T-cell (primary cell): ENCODE data around the gene FSCN2. TPM values are rescaled to one million over a fixed set of nuclear protein-coding genes. Genes with fewer than 3 reads are reported as not detected.

Experiments used
- ATAC-seq, 4 experiments: fragments of 200-7000 bp in 3 of 4; fragments of 150-1000 bp in 1 of 4; cut with Tn5 transposase; replicated peaks in 1 of 4; 1 replicate in 3 of 4; 2 replicates in 1 of 4; pipeline ENCODE4 v1.10.0; 2021; ENCODE audit warnings: moderate library complexity in 3 of 4, mild to moderate bottlenecking in 2 of 4, moderate number of reproducible peaks in 1 of 4
- CTCF ChIA-PET, 2 donors: fragments of 300-600 bp; sonication (Branson Sonifier 250); formaldehyde crosslinking; loops; one replicate each; lab custom pipeline; 2022; ENCODE audit warnings: antibody characterized with exemption in 2 of 2; lab: Charles Lee
- POLR2A ChIA-PET, 2 donors: fragments of 300-600 bp; sonication (Branson Sonifier 250); formaldehyde crosslinking; loops; one replicate each; lab custom pipeline; 2022; ENCODE audit warnings: antibody characterized with exemption in 2 of 2; lab: Charles Lee
- DNase-seq, 35 experiments: peaks; one replicate each; pipeline versions ENCODE4 v3.0.0 to v3.0.0-alpha.2; 2013 to 2023
- H3K27ac ChIP-seq: one replicate; pipeline ENCODE4 v1.5.1; 2013; ENCODE audit warnings: low read length
- H3K27me3 ChIP-seq, 2 experiments: replicated peaks in 1 of 2; 1 replicate in 1 of 2; 2 replicates in 1 of 2; pipeline versions ENCODE4 v1.6.1 to v1.7.0; 2013; ENCODE audit warnings: low read length in 1 of 2, mixed read lengths in 1 of 2; ENCODE audit not compliant: control insufficient read depth in 2 of 2, insufficient read depth in 2 of 2; ENCODE audit errors: extremely low read depth in 1 of 2
- H3K36me3 ChIP-seq, 2 donors: 1 replicate in 1 of 2; 2 replicates in 1 of 2; pipeline versions ENCODE4 v1.6.1 to v1.7.0; 2013; ENCODE audit warnings: low read length in 1 of 2; ENCODE audit not compliant: control insufficient read depth in 2 of 2, insufficient read depth in 1 of 2; ENCODE audit errors: extremely low read depth in 1 of 2
- H3K4me1 ChIP-seq, 2 experiments: 1 replicate in 1 of 2; 2 replicates in 1 of 2; pipeline versions ENCODE4 v1.6.1 to v1.7.0; 2013; ENCODE audit warnings: low read length in 2 of 2, mixed read lengths in 1 of 2; ENCODE audit not compliant: insufficient read depth in 2 of 2, control insufficient read depth in 1 of 2; ENCODE audit errors: extremely low read depth in 1 of 2
- H3K4me3 ChIP-seq, 2 donors: 1 replicate in 1 of 2; 2 replicates in 1 of 2; pipeline versions ENCODE4 v1.5.1 to v1.7.0; 2013; ENCODE audit warnings: mild to moderate bottlenecking in 2 of 2, low read length in 1 of 2, moderate library complexity in 1 of 2; ENCODE audit not compliant: control insufficient read depth in 1 of 2; ENCODE audit errors: extremely low read depth in 1 of 2
- H3K9me3 ChIP-seq: 2 replicates; pipeline ENCODE4 v1.7.0; 2013
- H3K27ac Mint-ChIP-seq, 2 donors: one replicate each; pipeline ENCODE4 v1.8.0; 2020 to 2021; ENCODE audit warnings: mild to moderate bottlenecking in 2 of 2, mixed read lengths in 2 of 2
- H3K27me3 Mint-ChIP-seq, 2 donors: one replicate each; pipeline ENCODE4 v1.8.0; 2021 to 2022; ENCODE audit warnings: mixed read lengths in 2 of 2
- H3K36me3 Mint-ChIP-seq: one replicate; pipeline ENCODE4 v1.8.0; 2021; ENCODE audit warnings: mixed read lengths
- H3K4me1 Mint-ChIP-seq, 3 donors: one replicate each; pipeline ENCODE4 v1.8.0; 2020 to 2022; ENCODE audit warnings: mixed read lengths in 3 of 3, mild to moderate bottlenecking in 1 of 3
- H3K4me3 Mint-ChIP-seq, 3 donors: one replicate each; pipeline ENCODE4 v1.8.0; 2020 to 2022; ENCODE audit warnings: mild to moderate bottlenecking in 3 of 3, mixed read lengths in 3 of 3, moderate library complexity in 3 of 3
- H3K9me3 Mint-ChIP-seq, 3 donors: one replicate each; pipeline ENCODE4 v1.8.0; 2020 to 2022; ENCODE audit warnings: mixed read lengths in 3 of 3
- WGBS: methylation state at CpG from one replicate; pipeline ENCODE4 v1.1.5; 2013; ENCODE audit warnings: missing lambda C conversion rate; ENCODE audit not compliant: insufficient coverage; 5-methylcytosine and 5-hydroxymethylcytosine counted together
- total RNA-seq, 35 experiments: library from RNA in 6 of 35; stranded (reverse) in 6 of 35; fragments of 120-200 nt in 1 of 35; gene quantifications; one replicate each; pipeline versions ENCODE4 v1.2.1 to v1.2.4 and lab custom pipeline; 2013 to 2026

The FSCN2 gene
- total RNA-seq, 5 donors from 2014 or later (not counting 1 experiment from before 2014, with no cell fraction given), result 0.91 to 4.2 (median 1.2) TPM

DNA sequence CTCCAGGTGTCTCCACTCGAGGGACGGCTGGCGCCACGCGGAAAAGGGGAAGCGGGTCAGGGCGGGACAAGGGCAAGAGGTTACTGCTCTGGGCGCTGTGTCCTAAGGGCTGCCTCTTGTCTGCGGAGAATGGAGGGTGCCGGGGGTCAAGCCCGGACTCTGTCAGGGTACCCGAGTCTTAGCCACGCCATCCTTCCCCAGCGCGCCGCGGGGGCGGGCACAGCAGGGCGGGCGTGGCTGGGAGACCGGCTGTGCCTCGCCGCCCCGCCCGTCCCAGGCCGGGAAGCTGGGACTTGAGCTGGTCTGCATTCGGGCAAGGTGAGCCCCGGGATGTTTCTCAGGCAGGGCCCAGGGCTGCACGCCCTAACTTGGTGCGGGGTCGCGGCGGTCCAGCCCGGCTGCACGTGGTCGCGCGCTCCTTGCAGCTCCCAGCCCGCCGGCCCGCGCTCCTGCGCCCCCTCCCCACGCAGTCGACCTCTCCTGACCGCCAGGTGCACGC is 9.3 kb upstream of the FSCN2 start:
- ChIA-PET POLR2A (no interaction called here), CTCF (interaction anchor here in 1 of 2 donors (0.6 kb wide), 1 partner anchor 34 kb away, joined by 4 read pairs; no protein-coding TSS in a partner anchor)
- DNase-seq (peak in 4 of 35 experiments; percentile 22 to 38 (median 33)), ATAC-seq (peak; percentile 7 to 21 (median 8))
- no peaks in the 10 kb centered on the region for H3K36me3 Mint-ChIP-seq
- H3K27me3 Mint-ChIP-seq, result peaks cover 0 to 6% of the 10 kb centered on the region in 2 donors
- Histone ChIP-seq H3K27ac (no peak overlapping the region), H3K36me3 (no peaks in the 10 kb centered on the region), H3K4me1 (peaks cover 5 to 56% of the 10 kb centered on the region in 2 experiments), H3K27me3 (peaks cover 0 to 20% of the 10 kb centered on the region in 2 experiments), H3K4me3 (peak overlapping the region; percentile 0 to 49), H3K9me3 (no peaks in the 10 kb centered on the region)
- H3K9me3 Mint-ChIP-seq, result no peaks in the 10 kb centered on the region
- H3K4me1 Mint-ChIP-seq, result peaks cover 19 to 30% (median 28%) of the 10 kb centered on the region in 3 donors
- WGBS, result 5% methylated on average over 47 of the region's 47 CpGs
- H3K27ac Mint-ChIP-seq, result peak overlapping the region in 1 of 2 donors; percentile 82
- H3K4me3 Mint-ChIP-seq, result peak overlapping the region in 2 of 3 donors; percentile 22 to 51

DNA sequence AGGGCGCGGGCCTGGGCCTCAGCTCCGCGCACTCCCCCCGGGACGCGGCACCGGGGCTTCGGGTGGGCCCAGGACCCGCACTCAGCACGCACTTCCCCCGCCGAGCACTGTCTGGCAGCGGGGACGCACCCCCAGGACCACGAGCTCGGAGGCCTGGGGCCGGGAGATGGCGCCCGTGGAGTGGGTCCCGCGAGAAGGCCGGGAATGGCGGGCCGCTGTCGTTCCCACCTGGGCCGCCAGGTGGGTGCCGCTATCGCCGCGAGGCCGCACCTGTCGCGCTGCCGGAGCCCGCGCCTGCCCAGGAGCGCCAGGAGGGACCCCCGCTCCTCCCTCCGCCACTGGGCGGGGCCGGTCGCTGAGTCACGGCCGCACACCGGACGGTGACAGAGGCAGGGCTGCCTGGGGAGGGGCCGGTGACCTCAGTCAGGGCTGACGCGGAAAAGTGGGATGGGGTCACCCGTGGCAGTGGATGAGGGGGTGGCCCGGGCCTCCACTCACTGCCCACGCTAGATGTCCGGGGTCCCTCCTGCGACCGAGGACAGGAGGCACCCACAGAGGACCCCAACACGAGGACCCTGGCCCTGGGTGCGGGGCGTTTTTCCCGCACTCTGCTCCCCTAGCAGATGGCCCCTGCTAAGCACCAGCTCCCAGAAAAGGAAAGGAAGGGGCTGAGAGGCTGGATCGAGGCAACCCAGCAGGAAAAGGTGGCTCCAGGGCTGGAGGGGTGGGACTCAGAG is 8.7 kb upstream of the FSCN2 start:
- ChIA-PET POLR2A (no interaction called here), CTCF (interaction anchor here in 1 of 2 donors (0.6 kb wide), 1 partner anchor 81 kb away, joined by 3 read pairs; no protein-coding TSS in a partner anchor)
- H3K4me1 ChIP-seq, result peaks cover 5 to 51% of the 10 kb centered on the region in 2 experiments
- peaks cover 19 to 30% (median 28%) of the 10 kb centered on the region in 3 donors for H3K4me1 Mint-ChIP-seq
- H3K9me3 Mint-ChIP-seq, result no peaks in the 10 kb centered on the region
- peaks cover 0 to 27% of the 10 kb centered on the region in 2 experiments for H3K27me3 ChIP-seq
- no peaks in the 10 kb centered on the region for H3K9me3 ChIP-seq
- 5% methylated on average over 60 of the region's 61 CpGs for WGBS
- peaks cover 0 to 6% of the 10 kb centered on the region in 2 donors for H3K27me3 Mint-ChIP-seq
- H3K27ac Mint-ChIP-seq, result no peak overlapping the region
- no peaks in the 10 kb centered on the region for H3K36me3 ChIP-seq
- peak overlapping the region in 2 of 3 donors; percentile 19 to 36 for H3K4me3 Mint-ChIP-seq
- H3K36me3 Mint-ChIP-seq, result no peaks in the 10 kb centered on the region
- no peak overlapping the region for H3K27ac ChIP-seq
- ATAC-seq (peak; percentile 56 to 72 (median 58)), DNase-seq (peak; percentile 42 to 85 (median 67))
- H3K4me3 ChIP-seq, result peak overlapping the region; percentile 40 to 49

DNA sequence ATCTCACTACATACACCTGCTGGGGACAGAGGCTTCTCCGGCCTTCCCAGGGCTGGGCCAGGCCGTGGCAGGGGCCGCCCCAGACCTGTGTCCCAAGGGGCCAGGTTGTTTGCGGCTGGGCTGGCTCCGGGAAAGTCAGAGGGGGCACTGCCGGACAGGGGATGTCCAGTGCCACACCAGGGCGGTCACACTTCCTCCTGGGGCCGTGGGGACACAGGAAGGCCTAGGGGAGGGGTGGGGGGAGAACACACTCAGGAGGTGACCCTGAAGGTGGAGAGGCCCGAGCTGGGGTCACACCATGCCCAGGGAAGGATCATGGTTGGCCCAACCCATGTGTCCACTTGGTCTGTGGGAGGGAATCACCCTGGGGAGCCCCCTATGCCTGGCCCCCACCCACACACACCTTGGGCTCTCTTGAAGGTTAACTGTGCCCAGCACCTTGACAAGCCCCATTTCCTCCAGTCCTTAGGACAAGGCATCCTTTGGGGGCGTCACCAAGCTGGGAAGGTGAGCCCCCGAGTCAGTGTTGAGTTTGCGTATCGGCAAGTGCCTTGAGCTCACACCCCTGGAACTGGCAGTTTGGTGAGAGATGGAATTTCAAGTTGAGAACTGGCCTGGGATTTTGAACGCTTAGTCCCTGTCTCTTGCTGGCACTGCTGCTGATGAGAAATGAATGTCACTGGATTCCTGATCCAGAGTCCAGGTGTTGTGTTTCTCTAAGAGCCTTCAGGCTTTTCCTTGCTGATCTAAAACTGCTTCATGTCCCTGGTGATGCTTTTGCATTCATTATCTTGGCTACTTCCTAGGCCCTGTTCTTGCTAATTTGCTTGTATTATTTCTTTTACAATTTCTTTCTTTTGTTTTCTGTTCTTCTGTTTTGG is 7.9 kb upstream of the FSCN2 start:
- no peak for ATAC-seq
- no peak for DNase-seq
- no peaks in the 10 kb centered on the region for H3K36me3 ChIP-seq
- Mint-ChIP-seq H3K4me1 (peaks cover 19 to 28% (median 27%) of the 10 kb centered on the region in 3 donors), H3K27me3 (peaks cover 0 to 11% of the 10 kb centered on the region in 2 donors), H3K27ac (peak overlapping the region in 1 of 2 donors; percentile 79), H3K9me3 (no peaks in the 10 kb centered on the region), H3K4me3 (peak overlapping the region; percentile 27 to 37 (median 31)), H3K36me3 (no peaks in the 10 kb centered on the region)
- no peaks in the 10 kb centered on the region for H3K9me3 ChIP-seq
- H3K27ac ChIP-seq, result no peak overlapping the region
- POLR2A ChIA-PET, result no interaction called here
- CTCF ChIA-PET, result no interaction called here
- H3K4me1 ChIP-seq, result peaks cover 3 to 48% of the 10 kb centered on the region in 2 experiments
- WGBS, result 93% methylated on average over 11 of the region's 14 CpGs
- no peak overlapping the region for H3K4me3 ChIP-seq
- peaks cover 0 to 34% of the 10 kb centered on the region in 2 experiments for H3K27me3 ChIP-seq

- Mint-ChIP-seq H3K36me3 (no peaks in the 10 kb centered on the region), H3K27ac (no peak overlapping the region), H3K9me3 (no peaks in the 10 kb centered on the region), H3K4me1 (peaks cover 6 to 13% (median 12%) of the 10 kb centered on the region in 3 donors), H3K27me3 (peaks cover 0 to 15% of the 10 kb centered on the region in 2 donors), H3K4me3 (no peak overlapping the region)
- Histone ChIP-seq H3K27me3 (peaks cover 0 to 59% of the 10 kb centered on the region in 2 experiments), H3K4me3 (no peak overlapping the region), H3K36me3 (no peaks in the 10 kb centered on the region), H3K9me3 (no peaks in the 10 kb centered on the region), H3K27ac (no peak overlapping the region), H3K4me1 (peaks cover 3 to 25% of the 10 kb centered on the region in 2 experiments)
- CTCF ChIA-PET, result no interaction called here
- DNase-seq, result no peak
- ATAC-seq, result no peak
- POLR2A ChIA-PET, result interaction anchor here in 1 of 2 donors (0.7 kb wide), 1 partner anchor 30 kb away, joined by 4 read pairs; no protein-coding TSS in a partner anchor
- 66% methylated on average over 19 of the region's 26 CpGs for WGBS
Observed at GRCh38 chr17:81522491-81523401, 5.4 kb upstream of the FSCN2 start.

GRCh38 chr17:81523402-81524038 is 4.7 kb upstream of the FSCN2 start:
- 59% methylated on average over 17 of the region's 17 CpGs for WGBS
- DNase-seq, result no peak
- Mint-ChIP-seq H3K27ac (no peak overlapping the region), H3K4me3 (no peak overlapping the region), H3K27me3 (peaks cover 0 to 15% of the 10 kb centered on the region in 2 donors), H3K36me3 (no peaks in the 10 kb centered on the region), H3K4me1 (peaks cover 0 to 6% (median 5%) of the 10 kb centered on the region in 3 donors), H3K9me3 (no peaks in the 10 kb centered on the region)
- Histone ChIP-seq H3K4me1 (peaks cover 2 to 17% of the 10 kb centered on the region in 2 experiments), H3K9me3 (no peaks in the 10 kb centered on the region), H3K4me3 (no peak overlapping the region), H3K36me3 (no peaks in the 10 kb centered on the region), H3K27ac (no peak overlapping the region), H3K27me3 (peaks cover 0 to 63% of the 10 kb centered on the region in 2 experiments)
- CTCF ChIA-PET, result no interaction called here
- no peak for ATAC-seq
- POLR2A ChIA-PET, result no interaction called here
